Esophagus muscularis mucosa (tissue), 4 donors: ENCODE data around the gene UPF3B. TPM values are rescaled to one million over a fixed set of nuclear protein-coding genes. Genes with fewer than 3 reads are reported as not detected.

Source experiments
- DNase-seq: peaks from one replicate; pipeline ENCODE4 v3.0.0-alpha.2; 2017; ENCODE audit errors: extremely low spot score
- H3K27ac ChIP-seq, 4 donors: fragments of 200-600 bp; sonication (generic); replicated peaks in 1 of 4; 1 replicate in 3 of 4; 2 replicates in 1 of 4; pipeline ENCODE4 v1.5.1; 2016 to 2019; ENCODE audit warnings: mild to moderate bottlenecking in 1 of 4
- H3K27me3 ChIP-seq, 4 donors: fragments of 200-600 bp; sonication (generic); one replicate each; pipeline versions ENCODE4 v1.5.1 to v1.6.0; 2016 to 2019
- H3K36me3 ChIP-seq, 4 donors: fragments of 200-600 bp; sonication (generic); one replicate each; pipeline ENCODE4 v1.5.1; 2016 to 2019
- H3K4me1 ChIP-seq, 4 donors: fragments of 200-600 bp; sonication (generic); one replicate each; pipeline ENCODE4 v1.5.1; 2016 to 2019
- H3K4me3 ChIP-seq, 4 donors: fragments of 200-600 bp; sonication (generic); 1 replicate in 2 of 4; 2 replicates in 2 of 4; pipeline ENCODE4 v1.5.1; 2016 to 2019; ENCODE audit warnings: mild to moderate bottlenecking in 4 of 4, moderate library complexity in 1 of 4
- H3K9me3 ChIP-seq, 4 donors: fragments of 200-600 bp; sonication (generic); 1 replicate in 3 of 4; 2 replicates in 1 of 4; pipeline ENCODE4 v1.5.1; 2016 to 2019
- CTCF ChIP-seq, 3 experiments: fragments of 200-600 bp in 2 of 3; fragments of 450-650 bp in 1 of 3; sonication (generic) in 2 of 3; IDR thresholded peaks; one replicate each; pipeline ENCODE4 v1.5.1; 2017 to 2019; ENCODE audit warnings: antibody characterized with exemption in 3 of 3, mild to moderate bottlenecking in 2 of 3, moderate library complexity in 1 of 3
- EP300 ChIP-seq: sonication (generic); formaldehyde crosslinking; IDR thresholded peaks from one replicate; pipeline ENCODE4 v1.6.1; 2017; ENCODE audit warnings: antibody characterized with exemption
- POLR2A ChIP-seq: fragments of 450-650 bp; IDR thresholded peaks from one replicate; pipeline ENCODE4 v1.6.1; 2017; ENCODE audit warnings: antibody characterized with exemption, moderate library complexity, mild to moderate bottlenecking, low read depth
- POLR2AphosphoS5 ChIP-seq, 2 donors: sonication (generic); formaldehyde crosslinking; IDR thresholded peaks; one replicate each; pipeline ENCODE4 v1.6.1; 2017; ENCODE audit warnings: antibody characterized with exemption in 2 of 2
- WGBS: methylation state at CpG from one replicate; pipeline ENCODE4 v1.1.5; 2018; 5-methylcytosine and 5-hydroxymethylcytosine counted together
- intact Hi-C: fragments of 100-400 bp; cut with DNase I; formaldehyde crosslinking; loops from one replicate; pipeline ENCODE4 v1.15.1; 2023
- total RNA-seq, 4 donors: library from RNA; depleted of rRNA; stranded (reverse); fragments of >200 nt; gene quantifications; one replicate each; pipeline versions ENCODE4 v1.1.0 to v1.2.1, GENCODE V29; 2016

Gene UPF3B
- total RNA-seq, 4 donors from 2014 or later = 4.1 to 7.1 (median 4.9) TPM

GRCh38 chrX:119878740-119879139 is 26.0 kb upstream of the UPF3B start:
- no peak overlapping the region for H3K27ac ChIP-seq
- intact Hi-C loops = no loop called here
- no peak for DNase-seq

GRCh38 chrX:119871599-119872395 is 19.0 kb upstream of the UPF3B start, which contains the start of the genes NDUFA1 and RNF113A:
TSS of gene NDUFA1 (plus strand) at chrX:119871832. CDS start at chrX:119871912, 80 bp downstream.
TSS of gene RNF113A (minus strand) at chrX:119871733. CDS start at chrX:119871613, 120 bp downstream.
- peak within 1 kb of the TSS; percentile 89 to 92 (median 90) for H3K27ac ChIP-seq
- H3K9me3 ChIP-seq = peaks cover 0 to 9% (median 0%) of the 10 kb centered on the region in 4 donors
- 37% methylated on average over 61 of the region's 62 CpGs for WGBS
- H3K4me1 ChIP-seq = peaks cover 3 to 33% (median 19%) of the 10 kb centered on the region in 4 donors
- intact Hi-C loops = no loop called here
- H3K36me3 ChIP-seq = peaks cover 1 to 18% (median 10%) of the 10 kb centered on the region in 4 donors
- TF ChIP-seq POLR2AphosphoS5 (IDR thresholded peaks at IDR 0.05) (peak; percentile 87 to 90), EP300 (no peak), POLR2A (no peak), CTCF (IDR thresholded peaks at IDR 0.05) (no peak)
- peak within 1 kb of the TSS; percentile 61 to 67 (median 64) for H3K4me3 ChIP-seq
- H3K27me3 ChIP-seq = no peaks in the 10 kb centered on the region
- DNase-seq = peak; percentile 94

More at GRCh38 chrX:119878740-119879139, 26.0 kb upstream of the UPF3B start:
- peaks cover 4 to 38% (median 21%) of the 10 kb centered on the region in 4 donors for H3K36me3 ChIP-seq
- TF ChIP-seq CTCF (IDR thresholded peaks at IDR 0.05) (no peak), POLR2AphosphoS5 (IDR thresholded peaks at IDR 0.05) (no peak), EP300 (no peak), POLR2A (no peak)
- peaks cover 0 to 5% (median 2%) of the 10 kb centered on the region in 4 donors for H3K4me1 ChIP-seq
- H3K27me3 ChIP-seq = no peaks in the 10 kb centered on the region
- 52% methylated on average over 2 of the region's 2 CpGs for WGBS
- no peaks in the 10 kb centered on the region for H3K9me3 ChIP-seq
- H3K4me3 ChIP-seq = no peak overlapping the region

DNA sequence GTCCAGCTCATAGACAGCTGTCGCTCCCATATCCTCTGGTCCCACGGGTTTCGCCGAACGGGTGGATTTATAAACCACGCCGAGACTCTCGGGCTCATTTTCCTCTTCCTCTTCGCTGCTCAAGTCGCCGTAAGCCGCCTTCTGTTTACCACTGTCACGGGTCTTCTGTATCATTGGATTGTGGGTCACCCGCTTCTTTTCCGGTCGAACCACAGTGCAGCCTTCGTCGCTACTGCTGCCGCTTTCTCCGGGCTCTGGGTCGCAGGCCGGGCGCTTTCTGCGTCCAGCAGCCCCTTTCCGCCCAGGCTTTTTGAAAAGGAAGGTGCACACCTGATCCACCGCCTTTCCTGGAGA is 18.5 kb upstream of the UPF3B start:
- intact Hi-C loops = no loop called here
- Histone ChIP-seq H3K36me3 (peaks cover 0 to 13% (median 6%) of the 10 kb centered on the region in 4 donors), H3K27ac (peak overlapping the region; percentile 89 to 92 (median 90)), H3K4me1 (peaks cover 3 to 33% (median 19%) of the 10 kb centered on the region in 4 donors), H3K27me3 (no peaks in the 10 kb centered on the region), H3K4me3 (peak overlapping the region; percentile 61 to 67 (median 64)), H3K9me3 (peaks cover 0 to 9% (median 0%) of the 10 kb centered on the region in 4 donors)
- DNase-seq = no peak
- WGBS = 47% methylated on average over 26 of the region's 26 CpGs
- TF ChIP-seq CTCF (IDR thresholded peaks at IDR 0.05) = no peak
- no peak for TF ChIP-seq POLR2AphosphoS5 (IDR thresholded peaks at IDR 0.05)
- TF ChIP-seq EP300 = no peak
- no peak for TF ChIP-seq POLR2A

GRCh38 chrX:119870626-119871131 is 17.9 kb upstream of the UPF3B start:
- WGBS = 47% methylated on average over 24 of the region's 25 CpGs
- Histone ChIP-seq H3K36me3 (peaks cover 0 to 7% (median 2%) of the 10 kb centered on the region in 4 donors), H3K4me3 (peak overlapping the region; percentile 61 to 67 (median 64)), H3K9me3 (peaks cover 0 to 9% (median 0%) of the 10 kb centered on the region in 4 donors), H3K4me1 (peaks cover 3 to 33% (median 19%) of the 10 kb centered on the region in 4 donors), H3K27me3 (no peaks in the 10 kb centered on the region), H3K27ac (peak overlapping the region; percentile 89 to 92 (median 90))
- no peak for DNase-seq
- TF ChIP-seq EP300 (no peak), CTCF (IDR thresholded peaks at IDR 0.05) (no peak), POLR2A (no peak), POLR2AphosphoS5 (IDR thresholded peaks at IDR 0.05) (no peak)
- intact Hi-C loops = no loop called here
